T-helper 1 cell treated with Interleukin-12 subunit alpha and Interleukin-12 subunit beta and Interleukin-4 antibody, amounts not matched to agents 30 ng/mL and 1 ng/mL, for 36 hours (primary cell): Measurements from ENCODE around the gene UGT1A9. TPM values are rescaled to one million over a fixed set of nuclear protein-coding genes. Genes with fewer than 3 reads are reported as not detected.

Experiments
- intact Hi-C: fragments of 100-400 bp; cut with micrococcal nuclease; formaldehyde crosslinking; loops from one replicate; pipeline ENCODE4 v1.15.1; 2024
- total RNA-seq: library from RNA; stranded (reverse); gene quantifications from 2 replicates; pipeline ENCODE4 v1.2.3, GENCODE V29; 2022

Gene UGT1A9
- total RNA-seq, 1 donor from 2014 or later, result not detected

DNA sequence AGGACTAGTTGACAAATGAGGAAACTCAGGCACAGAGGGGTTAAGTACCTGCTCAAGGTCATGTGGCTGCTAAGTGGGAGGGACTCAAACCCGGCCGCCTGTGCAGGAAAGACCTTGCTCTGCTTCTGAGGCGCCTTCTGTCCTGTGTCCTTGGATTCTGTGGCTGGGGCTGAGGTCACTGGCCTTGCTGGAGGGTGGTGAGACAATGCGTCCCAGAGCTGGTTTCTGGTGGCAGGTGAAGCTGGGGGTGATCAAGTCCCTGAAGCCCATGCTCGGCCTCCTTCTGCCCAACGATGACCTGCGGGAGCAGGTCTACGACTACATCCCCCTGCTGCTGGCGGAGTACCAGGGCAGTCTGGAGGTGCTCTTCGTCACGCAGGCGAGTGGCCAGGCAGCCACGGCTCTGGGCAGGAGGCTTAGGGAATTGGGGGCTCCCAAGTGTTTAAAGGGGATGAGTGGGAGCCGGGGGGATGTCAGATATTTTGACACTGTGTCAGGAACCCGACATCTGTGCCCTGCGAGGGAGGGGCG is 122.5 kb downstream of the UGT1A9 start:
- intact Hi-C loops, result loop anchor here (10.0 kb wide), 1 partner anchor 1581 kb away; no protein-coding TSS in a partner anchor

DNA sequence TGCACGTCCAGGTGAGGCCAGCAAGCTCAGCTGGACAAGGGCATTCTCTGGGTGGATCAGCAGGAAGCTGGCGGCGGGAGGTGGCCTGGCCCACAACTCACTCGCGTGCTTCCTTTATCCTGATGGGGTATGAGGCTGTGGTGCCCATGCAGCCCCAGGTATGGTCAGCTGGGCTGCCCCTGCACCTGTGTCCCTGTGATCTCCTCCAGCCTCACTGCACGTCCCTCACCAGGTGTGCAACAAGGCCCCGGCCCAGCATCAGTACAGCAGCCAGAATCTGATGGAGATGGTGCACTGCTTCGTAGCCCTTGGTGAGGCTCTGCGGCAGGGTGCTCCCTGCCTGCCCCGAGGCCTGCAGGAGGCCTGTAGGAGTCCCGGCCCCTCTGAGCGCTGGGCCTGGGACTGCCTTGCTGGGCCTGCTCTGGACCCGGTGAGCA is 124.1 kb downstream of the UGT1A9 start:
- intact Hi-C loops, result loop anchor here (10.0 kb wide), 1 partner anchor 1579 kb away; no protein-coding TSS in a partner anchor

DNA sequence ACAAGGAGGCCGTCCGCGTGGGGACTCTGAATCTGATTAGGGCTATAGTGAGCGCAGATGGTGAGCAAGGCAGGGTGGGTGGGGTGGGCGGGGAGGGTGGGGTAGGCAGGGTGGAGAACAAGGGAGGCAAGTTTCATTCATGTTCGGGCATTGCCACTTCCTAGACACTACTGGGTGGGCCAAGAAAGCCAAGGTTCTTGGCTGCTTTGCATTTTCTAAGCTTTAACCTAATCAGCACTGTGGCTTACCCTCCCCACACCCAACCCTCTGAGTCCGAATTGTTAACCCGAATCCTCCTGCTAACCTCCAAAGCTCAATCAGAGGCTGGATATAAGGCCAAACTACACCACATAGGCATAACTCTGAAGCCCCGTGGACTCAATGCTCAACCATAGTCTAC is 124.6 kb downstream of the UGT1A9 start:
- intact Hi-C loops, result loop anchor here (10.0 kb wide), 1 partner anchor 1579 kb away; no protein-coding TSS in a partner anchor

DNA sequence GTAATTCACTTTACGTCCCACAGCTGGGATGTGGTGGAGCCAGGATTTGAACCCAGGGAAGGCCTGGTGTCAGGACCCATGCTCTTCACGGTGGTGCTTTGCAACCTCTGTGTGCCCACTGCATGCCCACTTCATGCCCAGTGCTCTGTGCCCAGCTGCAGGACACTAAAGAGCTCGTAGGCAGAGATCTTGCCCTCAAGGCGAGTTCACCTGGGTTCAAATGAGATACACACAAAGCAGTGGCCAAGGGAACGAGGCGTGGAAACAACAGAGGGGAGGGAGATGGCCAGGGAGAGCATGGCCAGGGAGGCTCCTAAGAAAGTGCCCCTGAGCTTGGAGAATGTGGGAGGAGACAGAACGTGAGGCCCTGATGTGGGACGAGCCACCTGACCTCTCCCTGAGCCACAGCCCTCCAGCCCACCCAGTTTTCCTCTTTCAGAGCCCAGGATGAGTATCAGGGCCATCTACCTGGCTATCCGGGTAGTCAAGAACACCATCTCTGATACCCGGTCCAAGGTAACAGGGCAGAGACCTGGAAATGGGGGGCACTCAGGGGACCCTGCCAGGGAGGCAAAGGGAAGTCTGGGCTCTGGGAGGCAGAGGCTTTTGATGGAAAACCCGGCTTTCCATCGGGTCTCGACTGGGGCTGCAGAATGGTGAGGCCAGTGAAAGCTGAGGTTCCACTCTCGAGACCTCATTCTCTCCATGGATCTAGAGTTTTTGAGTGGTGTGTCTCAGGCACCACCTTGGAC is 126.8 kb downstream of the UGT1A9 start:
- intact Hi-C loops, result loop anchor here (10.0 kb wide), 1 partner anchor 1576 kb away; no protein-coding TSS in a partner anchor

DNA sequence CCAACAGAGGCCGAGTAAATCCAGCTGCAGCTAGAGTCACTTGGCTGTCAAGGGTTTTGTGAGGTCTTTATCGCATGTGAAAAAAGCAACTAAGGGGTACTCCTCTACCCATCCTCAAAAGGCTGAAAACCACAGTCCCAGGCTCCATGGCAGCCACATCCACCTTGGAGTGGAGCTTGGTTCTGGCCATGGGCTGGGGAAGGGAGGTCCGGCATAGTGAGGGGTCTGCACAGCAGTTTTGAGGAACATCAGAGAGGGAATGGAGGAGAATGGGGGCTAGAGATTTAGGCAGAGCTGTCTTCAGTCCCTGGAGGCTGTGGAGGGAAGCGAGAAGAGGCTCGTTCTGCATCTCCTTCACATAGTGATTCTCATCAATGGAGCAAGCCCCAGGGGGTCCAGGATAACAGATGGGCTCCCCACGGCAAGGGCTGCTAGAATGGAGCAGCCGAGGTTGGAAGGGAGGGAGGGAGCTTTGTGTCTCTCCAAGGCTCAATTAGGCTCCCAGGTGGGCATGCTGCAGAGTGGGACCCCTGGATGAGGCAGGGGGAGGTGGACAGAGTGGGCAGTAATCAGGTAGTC is 127.5 kb downstream of the UGT1A9 start:
- intact Hi-C loops, result loop anchor here (10.0 kb wide), 1 partner anchor 1576 kb away; no protein-coding TSS in a partner anchor

DNA sequence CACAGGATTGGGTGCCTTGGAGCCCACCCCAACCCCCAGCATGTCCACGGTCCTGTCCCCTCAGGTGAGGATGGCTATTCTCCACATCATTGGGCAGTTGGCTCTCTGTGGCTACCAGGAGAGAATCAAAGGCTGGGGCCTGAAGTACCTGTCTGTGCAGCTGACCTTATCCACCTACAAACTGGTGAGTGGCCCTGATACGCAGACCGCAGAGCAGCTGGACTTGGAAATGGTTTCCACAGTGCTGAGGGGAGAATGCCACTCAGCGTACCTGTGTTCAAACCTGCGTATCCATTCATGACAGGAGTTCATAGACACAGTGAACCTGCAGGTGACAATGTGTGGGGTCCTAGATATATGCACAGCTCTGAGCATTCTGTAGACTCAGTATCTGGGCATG is 128.0 kb downstream of the UGT1A9 start:
- intact Hi-C loops, result loop anchor here (10.0 kb wide), 1 partner anchor 1575 kb away; no protein-coding TSS in a partner anchor

DNA sequence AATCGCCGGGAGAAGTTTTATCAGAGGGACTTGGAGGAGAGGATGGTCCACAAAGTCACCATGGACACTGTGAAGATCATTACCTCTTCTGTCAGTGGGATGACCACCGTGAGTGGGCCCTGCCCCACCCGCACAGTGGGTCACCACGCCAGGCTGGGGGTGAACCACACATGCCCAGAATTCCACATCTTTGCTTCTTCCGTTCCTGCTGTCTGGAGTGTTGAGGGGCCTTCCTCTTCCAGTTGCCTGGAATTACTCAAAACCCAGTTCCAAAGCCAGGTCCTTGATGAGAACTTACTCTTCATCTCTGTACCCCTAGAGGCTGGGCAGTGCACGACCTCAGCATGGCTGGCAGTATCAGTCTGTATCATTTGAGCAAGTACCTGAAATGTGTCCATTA is 128.5 kb downstream of the UGT1A9 start:
- intact Hi-C loops, result no loop called here

DNA sequence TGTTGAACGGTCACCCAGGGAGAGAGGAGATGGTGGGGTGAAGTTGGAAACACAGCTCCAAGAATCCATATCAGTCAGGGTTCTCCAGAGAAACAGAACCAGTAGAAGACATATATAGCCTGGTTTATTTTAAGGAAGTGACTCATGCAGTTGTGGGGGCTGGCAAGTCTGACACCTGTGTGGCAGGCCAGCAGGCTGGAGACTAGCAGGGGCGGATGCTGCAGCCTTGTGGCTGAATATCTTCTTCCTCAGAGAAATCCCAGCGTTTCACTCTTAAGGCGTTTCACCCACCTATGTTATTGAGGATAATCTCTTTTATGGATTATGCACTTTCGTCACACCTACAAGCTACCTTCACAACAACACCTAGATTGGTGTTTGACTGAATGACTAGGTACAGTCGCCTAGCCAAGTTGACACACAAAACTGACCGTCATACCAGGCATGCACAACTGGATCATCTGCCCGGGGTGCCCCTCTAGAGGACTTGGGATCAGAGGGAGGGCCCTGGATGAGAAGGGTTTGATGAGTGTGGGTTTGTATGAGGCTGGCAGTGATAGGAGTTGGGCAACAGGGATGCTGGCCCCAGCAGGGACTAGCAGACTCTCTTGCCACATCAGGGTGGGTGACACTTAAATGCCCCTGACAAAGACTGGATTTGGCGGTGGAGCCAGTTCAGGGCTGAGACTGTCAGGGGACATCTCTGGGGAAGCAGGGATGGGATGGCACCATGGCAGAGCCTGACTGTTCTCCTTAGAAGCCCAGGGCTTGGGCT is 129.8 kb downstream of the UGT1A9 start:
- intact Hi-C loops, result no loop called here

DNA sequence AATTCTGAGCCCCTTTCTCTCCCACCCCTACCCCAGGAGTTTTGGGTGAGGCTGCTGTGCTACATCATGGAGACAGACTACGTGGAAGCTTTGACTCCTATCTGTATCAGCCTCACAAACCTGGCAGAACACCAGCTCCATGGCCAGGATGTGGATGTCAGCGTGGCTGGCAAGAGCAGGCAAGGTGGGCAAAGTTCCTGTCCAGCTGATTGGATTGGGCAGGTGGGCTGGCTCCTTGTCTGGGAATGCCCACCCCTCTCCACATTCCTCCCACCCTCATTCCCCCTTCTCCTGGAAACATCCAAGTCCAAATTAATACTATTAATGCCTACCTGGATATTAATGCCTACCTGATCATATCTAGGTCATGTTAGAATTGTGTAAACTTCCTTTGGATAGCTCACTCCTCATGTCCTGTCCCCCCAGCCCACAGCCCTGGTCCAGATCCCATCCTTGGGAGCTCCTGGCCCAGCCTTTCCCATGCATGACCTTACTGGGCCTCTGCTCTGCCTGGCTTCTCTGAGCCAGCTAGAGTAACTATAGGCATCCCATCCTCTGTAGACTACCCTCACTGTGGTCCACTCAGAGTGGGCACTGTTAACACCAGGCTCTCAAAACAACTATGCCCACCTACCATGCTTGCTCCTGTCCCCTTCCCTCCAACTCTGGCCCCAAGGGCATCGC is 130.6 kb downstream of the UGT1A9 start:
- intact Hi-C loops, result no loop called here

DNA sequence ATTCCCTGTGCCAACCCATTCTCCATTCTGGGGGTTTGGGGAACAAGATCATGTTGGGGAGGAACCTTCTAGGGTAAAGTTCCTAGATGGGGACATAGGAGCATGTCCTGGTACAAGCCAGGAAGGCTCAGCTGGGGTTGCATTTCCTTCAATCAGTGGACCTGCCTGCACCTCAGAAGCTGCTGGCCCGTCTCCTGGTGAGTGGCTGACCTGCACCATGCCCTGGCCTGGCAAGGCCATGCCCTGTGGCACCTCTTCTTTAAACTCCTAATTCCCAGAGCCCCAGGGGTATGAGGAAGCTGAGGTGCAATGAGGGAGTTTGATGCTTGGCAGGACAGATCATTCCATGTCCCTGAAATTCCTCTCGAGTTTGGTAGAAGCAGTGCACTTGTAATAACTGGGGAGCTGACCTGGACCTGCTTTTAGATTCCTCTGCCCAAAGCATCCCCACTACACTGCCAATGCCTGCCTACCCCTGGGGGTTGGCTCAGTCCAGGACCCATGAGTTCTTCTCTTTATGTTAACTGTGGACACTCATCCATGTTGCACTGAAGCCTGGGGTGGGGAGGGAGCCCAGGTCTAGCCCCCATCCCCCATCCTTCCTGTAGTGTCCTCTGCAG is 131.7 kb downstream of the UGT1A9 start:
- intact Hi-C loops, result no loop called here

DNA sequence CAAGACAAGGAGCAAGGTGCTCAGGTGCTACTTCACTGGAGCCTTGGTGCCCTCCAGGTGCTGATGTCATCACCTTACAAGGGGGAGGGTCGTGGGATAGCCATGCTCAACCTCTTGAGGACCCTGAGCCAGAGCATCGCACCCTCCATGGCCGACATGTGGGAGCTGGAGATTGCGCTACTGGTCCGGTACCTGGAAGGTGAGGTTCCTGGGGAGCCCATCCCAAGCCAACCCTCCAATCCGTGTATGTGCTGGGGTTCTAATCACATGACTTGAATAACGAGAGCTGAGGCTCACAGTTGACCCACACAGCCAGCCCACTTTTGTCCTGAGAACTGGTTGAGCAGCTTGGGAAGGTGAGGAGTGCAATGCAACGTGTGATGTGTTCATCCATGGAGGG is 132.3 kb downstream of the UGT1A9 start:
- intact Hi-C loops, result no loop called here

DNA sequence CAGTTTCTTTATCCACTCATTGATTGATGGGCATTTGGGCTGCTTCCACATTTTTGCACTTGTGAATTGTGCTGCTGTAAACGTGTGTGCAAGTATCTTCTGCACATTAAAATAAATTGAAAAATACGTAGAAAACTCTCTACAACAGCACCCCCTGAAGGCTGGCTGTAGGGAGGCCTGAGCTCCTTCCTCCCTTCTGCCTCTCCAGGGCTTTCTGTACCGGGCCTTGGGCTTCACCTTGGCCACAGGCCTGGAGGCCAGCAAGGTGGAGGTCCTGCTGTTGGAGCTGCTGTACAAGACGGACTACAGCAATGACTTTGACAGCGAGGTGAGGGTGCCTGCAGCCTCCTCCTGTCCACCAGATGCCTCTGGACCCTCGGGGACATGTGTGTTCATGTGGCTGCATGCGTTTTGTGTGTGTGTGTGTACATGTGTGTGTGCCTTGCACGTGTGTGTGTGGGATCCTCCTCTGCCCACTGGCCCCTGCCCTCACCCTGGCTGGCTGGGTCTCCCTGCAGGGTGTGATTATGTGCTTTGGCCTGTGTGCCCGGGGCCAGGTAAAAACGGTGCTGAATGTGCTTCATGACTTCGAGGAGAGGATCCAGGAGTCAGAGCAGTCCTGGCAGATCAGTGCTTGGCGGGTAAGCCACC is 135.6 kb downstream of the UGT1A9 start:
- intact Hi-C loops, result no loop called here

DNA sequence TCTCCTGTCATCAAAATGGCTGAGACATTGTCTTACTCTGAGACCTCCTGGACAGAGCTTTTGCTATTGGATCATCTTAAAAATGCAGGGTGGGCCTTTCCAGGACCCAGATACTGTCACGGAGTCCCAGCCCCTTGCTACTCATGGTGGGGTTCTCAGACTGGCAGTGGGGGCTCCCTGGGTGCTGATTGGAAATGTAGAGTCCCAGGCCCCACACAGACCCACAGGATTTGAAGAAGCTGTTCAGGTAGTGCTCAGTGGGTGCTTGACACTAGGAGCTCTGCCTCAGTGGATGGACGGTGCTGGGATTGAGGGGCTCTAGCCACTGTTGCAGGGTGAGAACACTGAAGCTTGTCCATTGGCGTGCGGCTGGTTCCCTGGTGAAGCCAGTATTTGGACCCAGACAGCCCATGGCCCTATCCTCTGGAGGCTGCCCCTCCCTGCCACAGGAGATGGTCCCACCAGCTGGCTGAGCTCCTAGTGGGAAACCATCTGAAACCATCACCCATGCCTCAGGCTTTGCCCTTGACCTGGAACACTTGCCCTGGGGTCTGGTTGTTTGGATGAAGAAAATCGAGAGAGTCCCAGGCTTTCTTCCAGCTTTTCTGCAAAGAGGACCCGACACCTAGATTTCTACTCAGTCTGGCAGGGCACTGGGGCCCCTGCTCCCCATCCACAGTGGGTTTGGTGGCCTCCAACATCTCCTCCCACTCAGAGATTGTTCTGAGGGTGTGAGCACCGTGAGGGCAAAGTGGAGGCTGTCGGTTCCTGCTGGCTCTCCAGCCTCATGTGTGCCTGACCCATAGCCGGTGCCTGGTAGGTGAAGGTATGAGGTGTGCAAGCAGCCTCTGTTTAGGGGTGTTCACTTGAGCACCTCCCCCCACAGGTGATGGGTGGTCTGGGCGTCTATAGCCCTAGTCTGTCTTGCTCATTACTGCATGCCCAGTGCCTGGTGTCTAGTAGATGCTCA is 136.6 kb downstream of the UGT1A9 start:
- intact Hi-C loops, result no loop called here

DNA sequence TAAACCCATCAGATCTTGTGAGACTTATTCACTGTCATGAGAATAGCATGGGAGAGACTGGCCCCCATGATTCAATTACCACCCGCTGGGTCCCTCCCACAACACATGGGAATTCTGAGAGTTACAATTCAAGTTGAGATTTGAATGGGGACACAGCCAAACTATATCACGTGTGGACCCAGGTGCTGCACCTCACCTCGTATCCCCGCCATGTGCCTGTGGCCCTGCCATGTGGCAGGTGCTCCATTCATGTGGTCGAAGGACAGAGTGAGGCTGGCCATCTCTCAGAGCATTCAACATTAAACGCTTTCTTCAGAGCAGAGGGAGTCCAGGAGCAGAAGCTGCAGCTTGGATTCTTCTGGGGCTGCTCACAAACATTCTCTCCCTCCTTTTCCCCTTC is 138.7 kb downstream of the UGT1A9 start:
- intact Hi-C loops, result no loop called here

DNA sequence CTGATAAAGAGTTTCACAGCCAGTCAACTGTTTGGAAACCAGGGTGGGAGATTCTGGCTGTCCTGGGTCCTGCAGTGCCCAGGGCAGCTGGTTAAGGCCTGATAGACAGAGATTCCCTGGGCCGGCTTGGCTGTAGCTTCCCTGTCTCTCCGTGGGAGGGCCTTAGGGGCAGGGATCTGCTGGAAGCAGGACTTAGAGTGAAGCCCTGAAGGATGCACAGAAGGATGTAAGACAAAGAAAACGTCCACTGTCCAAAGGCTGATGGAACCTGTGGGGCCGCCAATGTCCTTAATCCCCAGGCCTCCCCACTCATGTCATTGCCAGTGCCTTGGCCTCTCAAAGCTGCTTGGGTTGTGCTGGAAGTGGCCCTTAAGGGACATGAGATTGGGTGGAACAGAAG is 139.4 kb downstream of the UGT1A9 start:
- intact Hi-C loops, result no loop called here

DNA sequence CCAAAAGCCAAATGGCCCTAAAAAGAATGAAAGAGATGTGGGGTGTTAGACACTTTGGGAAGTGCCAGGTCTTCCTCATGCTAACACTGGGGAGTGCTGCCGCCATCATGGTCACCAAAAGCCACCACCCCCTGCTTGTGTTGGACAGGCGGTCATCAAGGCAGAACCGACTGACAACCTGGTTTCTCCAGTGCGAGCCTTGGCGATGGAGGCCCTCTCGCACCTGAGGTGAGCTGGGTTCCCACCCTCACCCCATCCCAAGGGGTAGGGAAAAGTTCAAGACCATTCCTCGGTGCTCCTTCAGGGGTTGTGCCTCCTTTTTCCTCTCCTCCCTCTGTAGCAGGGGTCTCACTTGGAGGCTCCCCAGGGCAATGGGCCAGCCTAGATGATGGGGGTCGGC is 140.0 kb downstream of the UGT1A9 start:
- intact Hi-C loops, result no loop called here

DNA sequence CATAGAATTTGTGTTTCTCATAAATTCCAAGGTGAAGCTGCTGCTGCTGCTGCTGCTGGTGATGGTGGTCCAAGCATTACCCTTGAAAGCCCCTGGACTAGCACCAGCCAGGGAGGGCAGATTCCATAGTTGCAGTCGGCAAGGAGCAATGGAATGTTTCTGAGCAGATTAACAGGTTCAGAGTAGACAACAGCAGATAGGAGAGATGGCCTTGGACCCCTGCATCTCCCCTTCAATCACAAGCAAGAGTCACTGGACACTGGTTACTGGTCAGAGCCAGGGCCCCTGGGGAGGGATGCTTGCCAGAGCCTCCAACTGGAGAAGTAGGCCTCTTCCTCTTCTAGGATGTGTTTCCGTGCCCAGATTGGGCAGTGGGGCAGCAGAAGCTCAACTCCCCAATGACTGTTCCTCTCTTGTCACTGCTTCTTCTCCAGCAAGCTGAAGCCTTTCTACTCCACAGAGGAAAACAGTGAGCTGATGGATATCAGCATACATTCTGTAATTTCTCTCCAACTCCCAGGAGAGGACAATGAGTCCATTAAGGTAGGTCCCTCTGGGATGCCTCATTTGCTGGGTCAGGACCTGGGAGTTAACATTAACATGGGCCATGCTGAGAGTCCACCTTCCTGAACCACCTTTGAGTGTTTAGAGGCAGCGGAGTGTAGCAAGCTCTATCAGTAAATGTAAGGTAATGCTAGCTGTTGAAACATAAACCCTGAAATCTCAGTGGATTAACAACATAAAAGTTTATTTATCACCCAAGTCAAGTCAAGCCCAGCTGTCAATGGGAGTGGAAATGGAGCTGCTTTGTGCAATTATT is 141.7 kb downstream of the UGT1A9 start:
- intact Hi-C loops, result no loop called here
